Measurements from ENCODE around the gene FAM13A.

Gene FAM13A

GRCh38 chr4:88846206-88846790 lies 210.7 kb downstream of the FAM13A start:
- Mint-ChIP-seq H3K4me3 (no peak overlapping the region), H3K27ac (no peak overlapping the region), H3K4me1 (no peaks in the 10 kb centered on the region), H3K9me3 (no peaks in the 10 kb centered on the region), H3K36me3 (no peaks in the 10 kb centered on the region)
- ATAC-seq (no peak), DNase-seq (ENCODE audit: low spot score in 2 of 2) (no peak)

DNA sequence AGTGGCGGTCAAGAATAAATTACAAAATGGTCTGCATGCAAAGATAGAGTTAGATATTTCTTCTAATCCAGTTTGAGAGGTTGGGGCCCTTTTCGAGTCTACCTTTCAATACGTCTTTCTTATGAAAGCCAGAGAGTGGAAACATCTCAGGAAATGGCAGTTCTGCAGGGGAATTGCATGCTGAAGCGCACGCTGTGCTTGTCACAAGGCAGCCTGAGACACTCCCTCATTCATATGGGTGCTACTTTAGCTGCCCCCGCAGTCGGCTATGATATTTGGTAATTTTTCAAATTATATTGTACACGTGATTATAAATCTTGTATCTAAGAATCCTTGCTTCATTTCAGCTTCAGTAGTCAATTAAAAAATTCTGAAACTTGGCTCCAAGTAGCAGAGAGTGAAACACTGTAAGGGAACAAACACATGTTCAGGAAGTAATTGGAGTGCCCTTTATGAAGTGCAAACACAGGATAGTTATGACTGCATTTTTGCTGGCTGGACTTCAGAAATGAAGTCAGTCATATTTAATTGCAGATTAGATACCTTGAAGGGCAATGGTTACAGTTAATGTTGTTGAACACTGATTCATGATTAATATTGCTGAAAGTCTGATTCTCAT lies 213.8 kb downstream of the FAM13A start:
- Mint-ChIP-seq H3K36me3 (no peaks in the 10 kb centered on the region), H3K4me3 (no peak overlapping the region), H3K9me3 (no peaks in the 10 kb centered on the region), H3K4me1 (no peaks in the 10 kb centered on the region), H3K27ac (no peak overlapping the region)
- DNase-seq (ENCODE audit: low spot score in 2 of 2) (no peak), ATAC-seq (no peak)

GRCh38 chr4:88841635-88842034 lies 215.3 kb downstream of the FAM13A start:
- no peaks in the 10 kb centered on the region for H3K4me1 Mint-ChIP-seq
- H3K27ac Mint-ChIP-seq, result no peak overlapping the region
- H3K9me3 Mint-ChIP-seq, result no peaks in the 10 kb centered on the region
- ATAC-seq, result no peak
- no peak overlapping the region for H3K4me3 Mint-ChIP-seq
- DNase-seq (ENCODE audit: low spot score in 2 of 2), result no peak
- no peaks in the 10 kb centered on the region for H3K36me3 Mint-ChIP-seq

DNA sequence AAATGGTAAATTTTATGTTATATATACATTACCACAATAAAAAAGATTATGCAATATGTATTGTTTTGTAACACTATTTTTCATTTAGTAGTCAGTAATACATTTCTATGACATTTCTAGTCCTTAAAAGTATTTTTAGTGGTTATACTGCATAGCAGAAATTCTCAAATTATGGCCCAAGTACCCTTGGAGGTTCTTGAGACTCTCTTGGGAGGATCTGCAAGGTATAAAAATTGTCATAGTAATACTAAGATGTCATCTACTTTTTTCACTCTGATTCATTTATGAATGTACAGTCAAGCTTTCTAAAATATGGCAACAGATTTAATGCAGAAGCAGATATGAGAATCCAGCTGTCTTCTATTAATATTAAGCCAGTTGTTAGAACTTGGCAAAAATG lies 220.8 kb downstream of the FAM13A start:
- ATAC-seq (no peak), DNase-seq (ENCODE audit: low spot score in 2 of 2) (no peak)
- Mint-ChIP-seq H3K4me1 (no peaks in the 10 kb centered on the region), H3K4me3 (no peak overlapping the region), H3K27ac (no peak overlapping the region), H3K36me3 (no peaks in the 10 kb centered on the region), H3K9me3 (no peaks in the 10 kb centered on the region)

DNA sequence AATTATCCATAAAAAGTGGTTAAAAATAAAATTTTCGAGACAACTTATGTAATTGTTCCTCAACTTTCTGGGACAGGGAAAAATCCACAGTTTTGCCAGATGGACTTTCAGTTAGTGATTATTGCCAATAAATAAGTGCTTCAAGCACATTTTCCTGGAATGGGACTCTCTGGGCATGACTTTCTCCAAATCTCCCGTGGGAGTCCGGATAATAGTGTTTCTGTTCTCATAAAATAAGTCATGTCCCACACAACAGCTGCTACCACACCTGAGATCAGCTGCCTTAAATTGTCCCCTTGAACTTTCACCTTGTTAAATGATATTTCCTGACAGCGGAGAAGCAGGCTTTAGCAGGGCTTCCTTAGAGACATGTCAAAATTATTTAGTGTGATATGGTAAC lies 226.0 kb downstream of the FAM13A start:
- H3K9me3 Mint-ChIP-seq, result no peaks in the 10 kb centered on the region
- H3K27ac Mint-ChIP-seq, result no peak overlapping the region
- ATAC-seq, result no peak
- H3K4me1 Mint-ChIP-seq, result no peaks in the 10 kb centered on the region
- H3K4me3 Mint-ChIP-seq, result no peak overlapping the region
- H3K36me3 Mint-ChIP-seq, result no peaks in the 10 kb centered on the region
- DNase-seq (ENCODE audit: low spot score in 2 of 2), result no peak

- no peaks in the 10 kb centered on the region for H3K36me3 Mint-ChIP-seq
- no peaks in the 10 kb centered on the region for H3K4me1 Mint-ChIP-seq
- no peak overlapping the region for H3K4me3 Mint-ChIP-seq
- DNase-seq (ENCODE audit: low spot score in 2 of 2), result no peak
- H3K9me3 Mint-ChIP-seq, result no peaks in the 10 kb centered on the region
- no peak overlapping the region for H3K27ac Mint-ChIP-seq
- no peak for ATAC-seq
Measured at GRCh38 chr4:88830598-88830997, 226.4 kb downstream of the FAM13A start.

DNA sequence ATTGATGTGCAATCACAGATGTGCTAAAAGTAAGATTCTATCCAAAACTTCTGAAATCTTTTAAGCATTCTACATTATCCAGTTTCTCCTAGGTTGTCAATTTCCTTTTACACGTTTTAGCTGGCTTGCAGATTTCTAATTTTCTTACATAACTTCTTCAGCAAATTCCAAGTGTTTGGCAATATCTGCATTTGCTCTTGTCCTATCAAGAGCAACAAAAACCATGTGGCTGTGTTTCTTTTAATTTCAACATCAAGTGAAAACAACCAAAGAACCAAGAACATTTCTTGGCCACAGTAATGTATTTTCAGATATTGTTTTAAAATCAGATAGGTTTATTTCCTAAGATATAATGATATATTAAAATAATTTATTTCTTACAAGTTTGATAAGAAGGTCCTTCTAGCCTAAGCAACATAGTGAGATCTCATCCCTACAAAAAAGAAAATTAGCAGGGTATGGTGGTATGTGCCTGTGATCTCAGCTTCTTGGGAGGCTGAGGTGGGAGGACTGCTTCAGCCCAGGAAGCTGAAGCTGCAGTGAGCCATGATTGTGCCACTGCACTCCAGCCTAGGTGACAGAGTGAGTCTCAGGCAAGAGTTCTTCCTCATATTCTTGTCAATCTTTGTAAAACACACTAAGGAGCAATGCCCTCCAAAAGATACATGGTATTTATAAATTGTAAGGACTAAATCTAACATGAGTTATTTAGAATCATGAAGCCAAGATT lies 228.0 kb downstream of the FAM13A start:
- Mint-ChIP-seq H3K4me3 (no peak overlapping the region), H3K27ac (no peak overlapping the region), H3K4me1 (no peaks in the 10 kb centered on the region), H3K9me3 (no peaks in the 10 kb centered on the region), H3K36me3 (no peaks in the 10 kb centered on the region)
- ATAC-seq (no peak), DNase-seq (ENCODE audit: low spot score in 2 of 2) (no peak)

DNA sequence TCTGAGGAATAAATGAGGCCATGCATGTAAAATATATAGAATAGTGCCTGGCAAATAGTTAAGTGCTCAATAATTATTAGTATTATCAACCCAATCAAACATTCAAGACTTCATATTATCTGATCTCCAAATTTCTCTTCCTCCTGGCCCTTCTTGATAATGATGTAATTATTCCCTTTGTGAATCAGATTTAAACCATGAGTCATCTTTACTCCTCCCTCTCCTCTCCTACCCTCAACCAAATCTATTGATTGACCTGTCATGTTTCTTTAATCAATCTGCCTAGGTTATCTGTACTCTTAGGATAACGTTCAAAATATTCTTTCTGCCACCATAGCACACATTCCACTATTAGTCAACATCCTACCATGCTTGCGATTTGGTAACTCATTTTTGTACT lies 229.5 kb downstream of the FAM13A start:
- H3K4me3 Mint-ChIP-seq, result no peak overlapping the region
- DNase-seq (ENCODE audit: low spot score in 2 of 2) (no peak), ATAC-seq (no peak)
- peaks cover 9% of the 10 kb centered on the region for H3K4me1 Mint-ChIP-seq
- H3K9me3 Mint-ChIP-seq, result no peaks in the 10 kb centered on the region
- no peak overlapping the region for H3K27ac Mint-ChIP-seq
- no peaks in the 10 kb centered on the region for H3K36me3 Mint-ChIP-seq

DNA sequence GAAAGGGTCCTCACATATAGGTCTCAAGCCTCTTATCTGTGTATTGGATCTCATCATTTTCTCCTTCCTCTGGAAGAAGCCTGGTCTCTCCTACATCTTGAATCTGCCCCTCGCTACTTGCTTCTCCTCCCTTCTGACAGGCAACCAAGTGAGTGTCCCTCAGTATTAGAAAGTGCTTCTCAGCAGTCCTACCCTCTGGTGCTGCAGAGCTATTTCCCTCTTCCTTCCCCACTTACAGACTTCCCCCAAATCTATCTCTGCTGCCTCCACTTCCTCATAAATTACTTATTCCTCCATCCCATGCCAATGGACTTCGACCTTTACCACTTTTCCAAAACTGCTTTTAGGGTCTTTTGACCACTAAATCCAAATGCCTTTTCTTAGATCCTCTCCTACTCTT lies 230.2 kb downstream of the FAM13A start:
- Mint-ChIP-seq H3K36me3 (no peaks in the 10 kb centered on the region), H3K4me3 (no peak overlapping the region), H3K9me3 (no peaks in the 10 kb centered on the region), H3K27ac (no peak overlapping the region), H3K4me1 (peaks cover 14% of the 10 kb centered on the region)
- ATAC-seq (no peak), DNase-seq (ENCODE audit: low spot score in 2 of 2) (no peak)

- Mint-ChIP-seq H3K9me3 (no peaks in the 10 kb centered on the region), H3K4me3 (no peak overlapping the region), H3K4me1 (peaks cover 16% of the 10 kb centered on the region), H3K36me3 (no peaks in the 10 kb centered on the region), H3K27ac (no peak overlapping the region)
- ATAC-seq (no peak), DNase-seq (ENCODE audit: low spot score in 2 of 2) (no peak)
Measured at GRCh38 chr4:88825931-88826330, 231.1 kb downstream of the FAM13A start.

DNA sequence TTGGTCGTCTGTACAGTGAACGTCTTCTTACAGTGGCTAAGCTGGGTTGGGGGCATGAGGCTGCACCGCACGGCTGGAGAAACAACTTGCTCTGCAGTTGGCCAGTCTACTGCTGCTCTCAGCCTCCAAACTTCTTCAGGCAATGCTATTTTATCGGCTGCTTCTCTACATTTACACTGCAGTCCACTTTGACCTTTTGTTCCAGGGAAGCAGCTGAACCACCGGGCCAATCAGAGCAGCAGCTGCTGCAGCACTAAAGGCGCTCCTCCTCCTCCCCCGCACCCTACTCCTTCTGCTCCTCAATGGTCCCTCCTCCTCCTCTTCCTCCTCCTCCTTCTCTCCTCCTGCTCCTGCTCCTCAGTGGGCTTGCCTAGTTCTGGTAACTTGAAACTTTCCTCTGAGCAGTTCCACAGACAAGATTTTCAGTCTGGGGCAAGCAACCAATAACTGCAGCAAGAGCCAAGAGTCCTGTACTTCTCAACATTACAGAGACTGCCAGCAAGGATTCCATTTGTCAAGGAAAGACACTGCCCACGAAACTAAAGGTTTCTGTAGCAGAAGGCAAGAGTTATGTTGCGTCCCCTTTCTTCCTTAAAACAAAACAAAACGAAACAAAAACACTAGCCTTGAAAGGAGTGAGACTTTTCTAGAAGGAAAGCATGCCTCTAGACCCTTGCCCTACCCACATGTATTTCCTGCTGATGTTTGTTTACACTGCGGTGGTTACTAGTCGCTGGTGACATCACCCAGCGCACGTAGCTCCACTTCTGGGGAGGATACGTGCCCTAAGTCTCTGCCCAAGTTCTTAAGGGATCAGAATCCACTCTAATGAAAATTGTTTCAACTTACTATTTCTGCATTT lies 233.7 kb downstream of the FAM13A start:
- peak; percentile 35 to 60 for DNase-seq (ENCODE audit: low spot score in 2 of 2)
- H3K4me1 Mint-ChIP-seq, result peaks cover 20% of the 10 kb centered on the region
- peak overlapping the region; percentile 93 for H3K27ac Mint-ChIP-seq
- ATAC-seq, result peak; percentile 99
- H3K9me3 Mint-ChIP-seq, result no peaks in the 10 kb centered on the region
- no peaks in the 10 kb centered on the region for H3K36me3 Mint-ChIP-seq
- H3K4me3 Mint-ChIP-seq, result peak overlapping the region; percentile 88

DNA sequence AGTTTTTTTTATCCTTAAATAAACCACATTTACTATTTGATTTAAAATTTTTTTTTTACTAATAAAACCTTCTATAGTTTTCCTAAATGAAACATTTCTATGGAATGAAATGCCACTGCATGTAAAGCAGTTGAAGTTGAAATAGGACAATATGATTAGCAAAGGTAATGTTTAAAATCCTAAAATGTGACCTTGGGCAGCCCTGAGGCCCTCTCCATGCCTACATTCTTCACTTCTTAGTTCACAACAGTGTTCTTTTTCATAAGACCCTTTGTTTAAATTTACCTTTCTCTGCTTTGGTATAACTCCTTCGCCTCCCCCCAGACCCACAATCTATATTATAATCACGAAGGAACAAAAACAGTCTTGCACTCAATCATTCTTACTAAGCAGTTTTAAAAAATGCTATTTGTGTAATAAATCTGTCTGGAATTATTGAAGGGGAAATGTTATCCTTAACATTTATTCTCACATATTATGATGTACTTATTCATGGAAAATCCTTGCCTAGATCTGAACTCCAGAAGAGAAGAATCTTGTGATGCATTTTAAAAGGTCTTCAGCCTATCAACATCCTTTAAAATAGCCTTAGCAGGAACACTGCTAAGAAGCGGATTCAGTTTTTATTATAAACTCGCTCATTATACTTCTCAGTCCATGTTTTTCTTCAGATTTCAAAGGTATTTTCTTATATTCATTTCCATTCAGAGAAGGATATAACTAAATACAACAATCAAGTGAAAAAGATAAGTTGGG lies 234.8 kb downstream of the FAM13A start:
- H3K36me3 Mint-ChIP-seq, result no peaks in the 10 kb centered on the region
- H3K9me3 Mint-ChIP-seq, result no peaks in the 10 kb centered on the region
- peaks cover 20% of the 10 kb centered on the region for H3K4me1 Mint-ChIP-seq
- H3K27ac Mint-ChIP-seq, result peak overlapping the region; percentile 93
- DNase-seq (ENCODE audit: low spot score in 2 of 2) (no peak), ATAC-seq (no peak)
- peak overlapping the region; percentile 88 for H3K4me3 Mint-ChIP-seq

DNA sequence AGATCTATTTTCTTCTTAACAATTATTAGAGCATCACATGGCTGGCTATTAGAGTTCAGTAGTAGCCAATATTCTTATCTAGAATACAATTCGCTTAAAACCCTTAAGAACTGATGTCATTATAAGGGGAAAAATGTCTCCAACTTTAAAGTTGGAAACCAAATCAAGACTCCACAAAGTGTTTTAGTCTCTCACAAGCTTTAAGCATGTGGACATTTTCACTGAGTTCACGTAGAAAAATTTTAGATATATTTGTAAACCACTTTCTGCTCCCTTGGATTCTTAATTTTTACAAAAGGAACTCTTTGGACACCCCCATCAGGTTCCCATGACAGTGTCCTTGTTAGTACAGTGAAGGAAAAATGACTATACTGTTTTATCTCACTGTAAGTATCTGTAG lies 235.5 kb downstream of the FAM13A start:
- DNase-seq (ENCODE audit: low spot score in 2 of 2) (no peak), ATAC-seq (no peak)
- Mint-ChIP-seq H3K27ac (no peak overlapping the region), H3K4me3 (peak overlapping the region; percentile 88), H3K9me3 (no peaks in the 10 kb centered on the region), H3K36me3 (no peaks in the 10 kb centered on the region), H3K4me1 (peaks cover 20% of the 10 kb centered on the region)

GRCh38 chr4:88820698-88821415 lies 236.1 kb downstream of the FAM13A start:
- Mint-ChIP-seq H3K4me1 (peaks cover 20% of the 10 kb centered on the region), H3K9me3 (no peaks in the 10 kb centered on the region), H3K4me3 (peak overlapping the region; percentile 88), H3K27ac (no peak overlapping the region), H3K36me3 (no peaks in the 10 kb centered on the region)
- no peak for DNase-seq (ENCODE audit: low spot score in 2 of 2)
- ATAC-seq, result no peak
